Spleen (tissue), 7 donors: ENCODE results near the gene CTNNBL1.

Experiments used
- POLR2AphosphoS5 ChIP-seq, 3 donors: sonication (generic); formaldehyde crosslinking; IDR thresholded peaks; one replicate each; pipeline ENCODE4 v1.5.1; 2017; ENCODE audit warnings: antibody characterized with exemption in 3 of 3
- TF ChIP-seq, protein P1 (sequence below), 11 experiments: fragments of 200-600 bp in 7 of 11; fragments of 450-650 bp in 4 of 11; sonication (generic) in 4 of 11; IDR thresholded peaks in 8 of 11; conservative IDR thresholded peaks in 3 of 11; 1 replicate in 7 of 11; 2 replicates in 4 of 11; pipeline versions ENCODE4 v1.4.0 to v1.8.0; 2016 to 2021; ENCODE audit warnings: antibody characterized with exemption in 11 of 11, inconsistent platforms in 4 of 11, mild to moderate bottlenecking in 1 of 11
- donor health status: DM: no; HTN: no; CAD: no; lungs with moderate emphysema.
- donor health status: DM: no; HTN: no; CAD: no.
- donor health status: DM: no; HTN: no; CAD: no.

DNA sequence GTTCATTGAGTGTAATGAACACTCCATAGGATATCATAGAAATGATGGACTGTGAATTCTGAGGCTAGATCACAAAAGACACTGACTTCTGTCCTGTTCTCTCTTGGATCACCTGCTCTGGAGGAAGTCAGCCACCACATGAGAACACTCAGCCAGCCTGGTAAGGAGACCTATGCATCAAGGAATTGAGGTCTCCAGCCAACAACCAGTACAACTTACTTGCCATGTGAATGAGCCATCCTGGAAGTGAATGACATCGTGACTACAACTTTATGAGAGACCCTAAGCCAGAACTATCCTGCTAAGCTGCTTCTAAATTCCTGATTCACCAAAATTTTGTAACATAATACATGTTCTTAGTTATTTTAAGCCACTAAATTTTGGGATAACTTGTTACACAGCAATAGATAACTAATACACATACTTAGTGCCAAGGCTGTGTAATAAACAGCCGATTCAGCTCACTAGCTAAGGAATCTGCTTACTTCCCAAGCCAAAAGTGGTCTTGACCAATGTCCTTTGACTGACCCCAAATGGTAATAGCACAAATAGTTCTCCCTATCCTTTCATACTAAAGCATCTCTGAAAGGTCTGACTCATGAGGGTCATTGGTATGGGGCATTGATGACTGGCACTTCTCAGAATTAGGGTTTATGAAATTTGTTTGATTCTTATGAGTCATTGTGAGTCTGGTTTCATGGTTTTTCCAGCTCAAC lies 6.9 kb upstream of the CTNNBL1 start:
- TF ChIP-seq POLR2AphosphoS5 (IDR thresholded peaks at IDR 0.05), result no peak
- TF ChIP-seq, protein P1, sequence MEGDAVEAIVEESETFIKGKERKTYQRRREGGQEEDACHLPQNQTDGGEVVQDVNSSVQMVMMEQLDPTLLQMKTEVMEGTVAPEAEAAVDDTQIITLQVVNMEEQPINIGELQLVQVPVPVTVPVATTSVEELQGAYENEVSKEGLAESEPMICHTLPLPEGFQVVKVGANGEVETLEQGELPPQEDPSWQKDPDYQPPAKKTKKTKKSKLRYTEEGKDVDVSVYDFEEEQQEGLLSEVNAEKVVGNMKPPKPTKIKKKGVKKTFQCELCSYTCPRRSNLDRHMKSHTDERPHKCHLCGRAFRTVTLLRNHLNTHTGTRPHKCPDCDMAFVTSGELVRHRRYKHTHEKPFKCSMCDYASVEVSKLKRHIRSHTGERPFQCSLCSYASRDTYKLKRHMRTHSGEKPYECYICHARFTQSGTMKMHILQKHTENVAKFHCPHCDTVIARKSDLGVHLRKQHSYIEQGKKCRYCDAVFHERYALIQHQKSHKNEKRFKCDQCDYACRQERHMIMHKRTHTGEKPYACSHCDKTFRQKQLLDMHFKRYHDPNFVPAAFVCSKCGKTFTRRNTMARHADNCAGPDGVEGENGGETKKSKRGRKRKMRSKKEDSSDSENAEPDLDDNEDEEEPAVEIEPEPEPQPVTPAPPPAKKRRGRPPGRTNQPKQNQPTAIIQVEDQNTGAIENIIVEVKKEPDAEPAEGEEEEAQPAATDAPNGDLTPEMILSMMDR (IDR thresholded peaks at IDR 0.05 in 8 of 11, conservative IDR thresholded peaks at IDR 0.05 in 3 of 11), result no peak
